GM21619 (cell line): ENCODE results near the gene C5orf24.
A peak's percentile ranks its signal among the peaks of the same experiment; 100 is the strongest.

Experiments
- ATAC-seq: cut with Tn5 transposase; IDR thresholded peaks from one replicate; pipeline ENCODE4 v1.9.1; 2021; ENCODE audit not compliant: unreplicated experiment

The C5orf24 gene

DNA sequence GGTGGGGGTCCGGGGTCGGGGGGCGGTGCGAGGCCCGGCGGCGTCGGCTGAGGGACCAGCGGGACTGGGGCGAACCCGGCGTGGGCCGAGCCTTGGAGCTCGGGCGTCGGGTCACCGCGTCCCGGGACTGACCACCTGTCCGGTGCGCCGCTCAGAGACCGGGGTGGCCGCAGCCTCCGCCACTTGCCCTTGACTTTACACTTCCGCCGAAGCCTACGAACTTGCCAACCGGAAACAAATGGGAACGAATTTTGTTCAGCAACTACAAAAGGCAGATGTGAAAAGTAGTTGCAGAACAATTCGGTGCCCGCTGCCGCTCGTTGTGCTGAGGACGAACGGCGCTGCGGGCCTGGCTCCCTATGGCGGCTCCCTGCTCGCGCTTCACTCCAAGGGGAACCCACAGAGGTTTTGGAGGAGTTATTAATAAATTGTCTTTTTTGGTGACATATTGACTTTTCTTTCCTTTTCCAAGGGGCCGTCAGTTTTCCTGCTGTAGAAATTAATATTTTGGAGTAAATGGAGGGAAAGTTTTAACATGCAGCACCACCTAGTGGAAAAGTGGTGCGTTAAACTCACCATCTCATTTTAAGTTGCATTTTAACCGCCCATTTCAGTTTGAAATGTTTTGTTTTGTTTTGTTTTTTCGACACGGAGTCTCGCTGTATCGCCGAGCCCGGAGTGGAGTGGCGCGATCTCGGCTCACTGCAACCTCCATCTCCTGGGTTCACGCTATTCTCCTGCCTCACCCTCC, 59.7 kb downstream of the C5orf24 start:
- peak; percentile 31 for ATAC-seq

- no peak for ATAC-seq
Observed at GRCh38 chr5:134906811-134907210, 61.0 kb downstream of the C5orf24 start.
